Measurements from ENCODE around the gene SSMEM1.
A peak's percentile ranks its signal among the peaks of the same experiment; 100 is the strongest.
"Not testable (repeated sequence)": the region's sequence is repeated elsewhere in the genome, so short reads cannot be mapped to it uniquely, and the experiment has no call there.

SSMEM1 gene, protein sequence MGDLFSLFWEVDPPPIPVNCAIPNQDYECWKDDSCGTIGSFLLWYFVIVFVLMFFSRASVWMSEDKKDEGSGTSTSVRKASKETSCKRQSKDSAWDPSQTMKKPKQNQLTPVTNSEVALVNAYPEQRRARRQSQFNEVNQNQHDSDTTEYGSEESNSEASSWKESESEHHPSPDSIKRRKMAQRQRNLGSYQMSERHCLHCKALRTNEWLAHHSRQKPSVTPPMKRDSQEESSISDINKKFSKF

DNA sequence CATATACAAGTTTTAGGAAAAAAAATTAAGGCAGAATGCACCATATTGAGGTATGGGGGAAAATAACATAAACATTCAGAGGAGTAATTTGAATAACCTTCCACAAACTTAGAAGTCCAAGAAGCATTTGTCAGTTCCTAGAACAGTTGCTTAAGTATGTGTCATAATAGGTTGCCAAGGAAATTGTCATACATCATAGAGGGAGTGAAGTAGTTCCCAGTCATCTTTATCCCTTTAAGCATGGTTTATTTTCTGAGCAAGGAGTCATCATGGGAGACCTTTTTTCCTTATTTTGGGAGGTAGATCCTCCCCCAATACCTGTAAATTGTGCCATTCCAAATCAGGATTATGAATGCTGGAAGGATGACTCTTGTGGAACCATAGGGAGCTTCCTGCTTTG is at the start of gene SSMEM1:
TSS of gene SSMEM1 (plus strand) at position 219 of the 400 bp plus-strand sequence. CDS start at position 270, 51 bp downstream.
- DNase-seq, result no peak

DNA sequence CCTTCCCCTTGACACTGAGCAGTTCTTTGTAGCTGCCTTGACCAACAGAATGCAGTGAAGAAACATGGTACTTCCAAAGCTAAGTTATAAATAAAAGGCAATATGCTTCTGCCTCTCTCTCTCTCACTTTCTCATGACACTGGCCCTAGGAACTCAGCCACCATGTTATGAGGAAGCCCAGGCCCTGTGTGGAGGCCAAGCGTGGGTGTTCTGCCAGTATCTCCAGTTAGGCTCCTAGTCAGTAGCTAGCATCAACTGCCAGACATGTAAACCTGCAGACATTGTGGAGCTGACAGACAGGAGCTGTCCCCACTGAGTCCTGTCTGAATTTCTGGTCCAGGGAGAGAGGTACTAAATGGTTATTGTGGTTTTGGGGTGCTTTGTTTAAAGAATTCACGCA is 47.6 kb upstream of the SSMEM1 start:
- no peak for DNase-seq

DNA sequence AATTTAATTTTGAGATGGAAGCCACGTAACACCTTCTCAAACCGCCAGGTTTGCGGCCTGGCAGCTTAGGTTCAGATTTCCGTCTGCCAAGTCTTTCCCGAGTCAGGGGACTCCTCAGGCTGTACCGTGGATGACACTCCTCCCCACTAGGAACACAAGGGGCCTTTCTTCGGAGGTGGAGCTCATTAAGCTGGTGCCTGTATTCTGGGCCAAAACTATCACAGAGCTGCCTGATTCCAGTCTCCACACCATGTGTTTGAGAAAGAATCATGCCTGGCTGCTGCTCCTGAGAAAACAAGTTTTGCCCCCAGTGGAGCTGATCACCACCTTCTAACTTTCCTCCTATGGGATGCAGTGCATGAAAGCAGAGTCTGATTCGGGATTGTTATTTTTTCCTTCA is 47.2 kb upstream of the SSMEM1 start:
- DNase-seq, result no peak

GRCh38 chr7:130162196-130162595 is 45.5 kb upstream of the SSMEM1 start:
- no peak for DNase-seq

DNA sequence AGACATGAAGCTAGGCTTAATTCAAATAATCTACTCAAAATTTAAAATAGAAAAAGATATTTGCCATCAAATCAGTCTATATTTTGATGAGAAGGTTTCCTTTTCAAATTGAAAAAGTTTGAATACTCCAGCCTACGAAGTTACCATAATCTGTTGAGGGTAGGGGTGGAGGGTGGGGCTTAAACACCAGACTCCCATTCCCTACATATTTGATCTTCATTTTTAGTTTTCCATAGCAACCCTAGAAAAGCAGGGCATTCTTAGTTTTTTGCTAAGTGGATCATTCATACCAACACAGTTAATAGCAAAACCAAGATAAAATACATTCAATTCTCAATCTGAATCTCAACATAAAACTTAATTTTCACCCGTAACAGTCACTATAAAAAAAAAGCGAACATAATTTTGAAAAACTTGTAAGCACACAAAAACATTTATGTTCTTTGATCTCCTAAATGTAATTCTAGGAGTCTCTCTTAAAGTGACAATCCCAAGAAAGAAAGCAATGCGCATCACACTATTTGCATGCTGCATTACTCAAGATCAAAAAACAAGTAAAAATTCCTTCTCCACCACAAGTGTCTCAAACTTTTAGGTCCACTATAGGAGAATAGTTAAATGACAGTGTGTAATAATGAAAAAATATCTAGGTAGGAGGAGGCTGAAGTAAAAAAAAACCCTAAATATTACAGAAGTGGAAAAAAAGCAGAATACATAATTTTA is 33.3 kb upstream of the SSMEM1 start:
- DNase-seq, result no peak

DNA sequence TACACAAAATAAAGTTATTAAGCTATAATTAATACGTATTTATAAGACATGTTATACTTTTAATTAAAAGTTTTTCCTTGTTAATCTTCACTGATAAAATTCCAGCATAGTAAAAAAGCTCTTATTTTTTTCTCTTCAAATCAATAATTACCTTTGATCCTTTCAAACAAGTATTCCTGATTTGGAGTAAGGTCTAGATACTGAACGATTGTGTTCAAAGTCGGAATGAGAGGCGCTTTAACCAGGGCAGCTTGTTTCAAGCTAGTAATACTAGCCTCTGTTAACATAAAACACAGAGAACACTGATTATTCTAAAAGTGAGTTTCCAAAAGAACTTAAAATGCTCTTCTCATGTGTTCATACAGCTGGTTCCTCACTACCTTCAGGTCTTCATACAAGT is 29.4 kb upstream of the SSMEM1 start:
- no peak for DNase-seq

DNA sequence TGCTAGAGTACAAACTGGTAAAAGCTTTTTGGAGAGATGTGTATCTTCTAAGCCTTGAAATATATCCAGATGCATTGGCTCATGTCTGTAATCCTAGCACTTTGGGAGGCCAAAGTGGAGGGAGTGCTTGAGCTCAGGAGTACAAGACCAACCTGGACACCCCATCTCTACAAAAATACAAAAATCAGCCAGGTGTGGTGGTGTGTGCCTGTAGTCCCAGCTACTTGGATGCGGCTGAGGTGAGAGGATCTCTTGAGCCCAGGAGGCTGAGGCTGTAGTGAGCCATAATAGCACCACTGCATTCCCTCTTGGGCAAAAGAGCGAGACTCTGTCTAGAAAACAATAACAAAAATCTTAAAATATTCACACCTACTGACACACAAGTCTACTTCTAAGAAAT is 28.0 kb upstream of the SSMEM1 start:
- DNase-seq, result no peak

GRCh38 chr7:130180571-130181262 is 26.9 kb upstream of the SSMEM1 start:
- no peak for DNase-seq

GRCh38 chr7:130181263-130181605 is 26.4 kb upstream of the SSMEM1 start:
- no peak for DNase-seq

GRCh38 chr7:130182990-130183389 is 24.7 kb upstream of the SSMEM1 start:
- no peak for DNase-seq

DNA sequence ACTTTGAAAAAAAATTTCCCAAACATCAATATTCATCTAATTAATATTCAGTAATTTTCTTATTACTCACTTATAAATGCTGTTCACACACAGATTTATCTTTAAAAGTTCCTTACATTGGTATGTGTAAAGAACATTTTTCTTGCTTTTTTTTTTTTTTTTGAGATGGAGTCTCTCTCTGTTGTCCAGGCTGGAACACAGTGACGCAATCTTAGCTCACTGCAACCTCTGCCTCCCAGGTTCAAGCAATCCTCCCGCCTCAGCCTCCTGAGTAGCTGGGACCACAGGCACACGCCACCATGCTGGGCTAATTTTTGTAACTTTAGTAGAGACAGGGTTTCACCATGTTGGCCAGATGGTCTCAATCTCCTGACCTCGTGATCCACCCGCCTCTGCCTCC is 23.3 kb upstream of the SSMEM1 start:
- DNase-seq, result not testable (repeated sequence)

- no peak for DNase-seq
Measured at GRCh38 chr7:130187360-130187759, 20.3 kb upstream of the SSMEM1 start.

DNA sequence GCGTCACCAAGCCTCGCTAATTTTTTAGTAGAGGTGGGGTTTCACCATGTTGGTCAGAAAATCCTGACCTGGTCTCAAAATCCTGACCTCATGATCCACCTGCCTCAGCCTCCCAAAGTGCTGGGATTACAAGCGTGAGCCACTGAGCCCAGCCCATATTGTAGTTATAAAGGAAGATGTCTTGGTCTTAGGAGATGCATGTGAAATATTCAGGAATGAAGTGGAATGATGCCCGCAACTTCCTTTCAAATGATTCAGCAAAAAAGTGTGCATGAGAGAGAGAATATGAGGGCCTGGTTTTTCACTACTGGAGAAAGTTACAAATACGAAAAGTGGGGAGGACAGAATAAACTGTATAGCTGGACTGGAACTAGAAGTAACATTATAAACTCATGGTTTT is 18.3 kb upstream of the SSMEM1 start:
- no peak for DNase-seq

- DNase-seq, result no peak
Measured at GRCh38 chr7:130191791-130192190, 15.9 kb upstream of the SSMEM1 start.

- no peak for DNase-seq
Measured at GRCh38 chr7:130195396-130195795, 12.3 kb upstream of the SSMEM1 start.

DNA sequence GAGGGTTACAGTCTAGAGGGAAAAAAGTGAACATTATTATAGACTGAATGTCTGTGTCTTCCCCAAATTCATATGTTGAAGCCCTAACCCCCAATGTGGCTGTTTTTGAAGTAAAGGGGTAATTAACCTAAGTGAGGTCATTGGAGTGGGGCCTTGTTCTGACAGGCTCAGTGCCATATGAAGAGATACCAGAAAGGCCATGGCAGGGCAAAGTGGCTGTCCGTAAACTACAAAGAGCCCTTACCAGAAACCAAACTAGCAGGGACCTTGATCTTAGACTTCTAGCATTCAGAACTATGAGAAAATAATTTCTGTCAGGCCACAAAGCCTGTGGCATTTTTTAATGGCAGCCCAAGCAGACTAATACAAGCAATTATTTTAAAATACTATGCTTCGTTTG is 11.2 kb upstream of the SSMEM1 start:
- DNase-seq, result no peak

DNA sequence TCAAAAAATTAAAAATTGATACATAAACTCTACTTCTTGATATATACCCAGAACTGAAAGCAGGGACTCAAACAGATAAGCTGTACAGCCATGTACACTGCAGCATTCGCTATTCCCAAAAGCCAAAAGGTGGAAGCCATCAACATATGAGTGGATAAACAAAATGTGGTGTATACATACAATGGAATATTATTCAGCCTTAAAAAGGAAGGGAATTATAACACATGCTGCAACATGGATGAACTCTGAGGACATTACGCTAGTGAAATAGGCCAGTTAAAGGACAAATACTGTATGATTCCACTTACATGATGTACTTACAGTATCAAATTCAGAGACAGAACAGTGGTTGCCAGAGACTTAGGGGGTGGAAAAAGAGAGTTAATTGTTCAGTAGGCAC is 10.6 kb upstream of the SSMEM1 start:
- no peak for DNase-seq

DNA sequence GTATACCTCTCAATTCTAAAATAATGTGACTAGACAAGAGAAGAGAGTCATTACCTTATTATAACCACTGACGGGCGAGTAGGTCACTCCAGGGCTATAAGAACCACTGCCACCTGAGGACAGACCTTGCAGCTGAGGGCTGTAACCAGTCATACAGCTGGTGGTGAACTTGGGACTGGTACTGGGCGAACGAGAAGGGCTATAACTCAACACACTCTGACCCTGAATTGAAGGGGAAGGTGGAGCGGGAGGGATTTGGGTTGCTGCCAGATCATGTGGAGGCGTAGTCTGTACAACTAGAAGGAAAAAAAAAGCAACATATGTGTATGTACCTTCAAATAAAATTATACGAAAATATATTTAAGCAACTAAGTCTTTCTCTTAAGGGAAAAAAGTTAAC is 5.9 kb upstream of the SSMEM1 start:
- no peak for DNase-seq

DNA sequence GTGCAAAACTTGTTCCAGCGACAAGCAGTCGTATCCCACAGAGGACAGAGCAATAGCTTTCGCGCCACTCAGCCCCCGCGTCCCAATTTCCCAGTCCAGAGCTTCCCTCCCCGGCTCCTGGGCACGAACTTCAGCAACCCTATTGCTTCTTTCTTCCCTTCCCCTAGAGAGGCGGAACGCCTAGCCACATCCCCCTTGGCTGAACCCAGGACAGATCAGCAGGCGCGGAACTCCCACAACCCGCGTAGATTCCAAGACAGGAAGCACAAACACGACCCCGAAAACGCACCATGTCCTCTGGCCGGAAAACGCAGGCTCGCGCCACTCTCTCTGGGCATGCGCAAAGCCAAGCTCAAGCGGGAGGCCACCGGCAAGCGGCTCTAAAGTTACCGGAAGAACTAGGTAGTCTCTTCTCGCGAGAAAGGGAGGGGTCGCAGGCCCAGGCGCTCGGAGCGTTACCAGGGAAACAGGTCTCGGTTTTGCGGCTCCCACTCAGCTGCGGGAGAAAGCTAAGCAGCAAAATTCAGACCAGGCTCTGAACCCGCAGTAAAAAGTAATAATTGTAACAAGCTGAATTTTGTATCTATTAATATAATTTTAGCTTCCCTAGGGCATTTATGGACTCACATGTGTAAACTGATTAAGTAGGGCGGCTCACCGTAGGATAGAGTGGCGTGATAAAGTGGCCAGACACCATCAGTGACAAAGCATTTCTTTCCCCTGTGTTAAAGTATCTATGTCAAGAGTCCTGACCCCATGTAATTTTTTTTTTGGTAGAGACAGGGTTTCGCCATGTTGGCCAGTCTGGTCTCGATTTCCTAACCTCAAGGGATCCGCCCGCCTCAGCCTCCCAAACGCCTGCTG is 2.3 kb upstream of the SSMEM1 start, which contains the start of gene TMEM209:
TSS of gene TMEM209 (minus strand) at position 323 of the 864 bp plus-strand sequence. CDS start at position 292, 31 bp downstream.
- peak; percentile 75 to 93 for DNase-seq

DNA sequence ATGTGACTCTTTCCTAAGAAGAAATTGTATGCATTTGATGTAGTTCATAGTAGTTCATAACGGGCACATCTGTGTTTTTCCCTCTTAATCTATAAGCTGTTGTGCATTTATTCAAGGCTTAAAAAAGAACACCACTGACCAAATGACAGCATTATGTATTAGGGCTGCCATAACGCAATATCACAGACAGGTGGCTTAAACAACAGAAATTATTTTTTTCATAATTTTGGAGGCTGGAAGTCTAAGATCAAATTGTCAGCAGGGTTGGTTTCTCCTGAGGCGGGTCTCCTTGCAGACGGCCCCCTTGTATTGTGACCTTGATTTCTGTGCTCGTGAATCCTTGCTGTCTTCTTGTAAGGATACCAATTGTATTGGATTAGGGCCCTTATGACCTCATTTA is 627 bp upstream of the SSMEM1 start:
- no peak for DNase-seq

DNA sequence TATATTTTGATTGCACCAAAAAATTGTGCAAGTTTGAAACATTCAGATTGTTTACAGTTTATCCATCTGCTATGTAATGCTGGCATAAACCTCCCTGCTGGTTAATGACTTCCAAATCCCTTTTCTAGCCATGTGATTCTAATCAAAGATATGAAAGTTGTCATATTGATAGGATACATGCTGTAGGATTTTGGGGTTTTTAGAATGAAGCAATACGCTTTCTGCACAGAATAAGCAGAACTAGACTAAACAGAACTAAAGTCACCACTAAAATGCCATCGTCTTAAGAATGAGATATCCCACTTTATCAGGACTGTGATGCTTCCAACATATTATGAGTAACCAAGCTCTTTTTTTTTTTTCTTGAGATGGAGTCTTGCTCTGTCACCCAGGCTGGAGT is 856 bp downstream of the SSMEM1 start:
- DNase-seq, result no peak

DNA sequence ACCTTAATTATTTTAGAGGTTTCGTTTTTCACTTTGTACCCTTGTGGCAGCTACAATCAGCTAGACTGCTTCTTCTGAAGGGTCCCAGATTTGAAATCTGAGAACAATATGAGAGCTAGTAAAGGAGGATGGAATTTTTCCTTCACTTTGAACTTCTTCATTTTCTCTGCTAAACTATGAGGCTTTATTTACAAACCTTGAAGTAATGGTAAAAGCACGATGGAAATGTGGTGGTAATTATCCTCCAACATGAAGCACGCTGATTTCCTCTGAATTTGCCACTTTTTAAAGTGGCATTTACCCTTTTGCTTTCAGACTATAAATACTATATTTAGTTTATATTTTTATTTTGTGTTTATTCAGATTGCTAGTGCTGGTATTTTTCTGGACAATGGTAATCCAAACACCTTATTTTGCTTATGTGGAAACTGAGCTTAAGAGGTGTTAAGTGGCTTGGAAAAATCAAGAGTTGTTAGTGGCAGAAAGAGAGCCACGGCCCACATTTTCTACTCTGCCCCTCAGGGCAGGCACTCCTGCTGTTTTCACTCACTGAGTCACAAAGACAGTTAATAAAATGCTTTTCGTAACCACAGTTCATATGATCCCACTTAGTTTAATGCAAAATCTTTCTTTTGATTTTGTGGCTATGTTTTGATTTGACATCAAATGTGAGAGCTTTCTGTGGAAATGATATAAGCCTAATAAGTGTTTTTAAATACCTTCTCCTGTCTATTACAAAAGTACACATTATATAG is 2.7 kb downstream of the SSMEM1 start:
- DNase-seq, result no peak

Measured in bone marrow (tissue), 2 donors.